Measurements from ENCODE around the gene MRPL36. TPM values are rescaled to one million over a fixed set of nuclear protein-coding genes. Genes with fewer than 3 reads are reported as not detected.

Gene MRPL36
- total RNA-seq, 4 donors from 2014 or later = 44.6 to 54.9 (median 49.3) TPM

DNA sequence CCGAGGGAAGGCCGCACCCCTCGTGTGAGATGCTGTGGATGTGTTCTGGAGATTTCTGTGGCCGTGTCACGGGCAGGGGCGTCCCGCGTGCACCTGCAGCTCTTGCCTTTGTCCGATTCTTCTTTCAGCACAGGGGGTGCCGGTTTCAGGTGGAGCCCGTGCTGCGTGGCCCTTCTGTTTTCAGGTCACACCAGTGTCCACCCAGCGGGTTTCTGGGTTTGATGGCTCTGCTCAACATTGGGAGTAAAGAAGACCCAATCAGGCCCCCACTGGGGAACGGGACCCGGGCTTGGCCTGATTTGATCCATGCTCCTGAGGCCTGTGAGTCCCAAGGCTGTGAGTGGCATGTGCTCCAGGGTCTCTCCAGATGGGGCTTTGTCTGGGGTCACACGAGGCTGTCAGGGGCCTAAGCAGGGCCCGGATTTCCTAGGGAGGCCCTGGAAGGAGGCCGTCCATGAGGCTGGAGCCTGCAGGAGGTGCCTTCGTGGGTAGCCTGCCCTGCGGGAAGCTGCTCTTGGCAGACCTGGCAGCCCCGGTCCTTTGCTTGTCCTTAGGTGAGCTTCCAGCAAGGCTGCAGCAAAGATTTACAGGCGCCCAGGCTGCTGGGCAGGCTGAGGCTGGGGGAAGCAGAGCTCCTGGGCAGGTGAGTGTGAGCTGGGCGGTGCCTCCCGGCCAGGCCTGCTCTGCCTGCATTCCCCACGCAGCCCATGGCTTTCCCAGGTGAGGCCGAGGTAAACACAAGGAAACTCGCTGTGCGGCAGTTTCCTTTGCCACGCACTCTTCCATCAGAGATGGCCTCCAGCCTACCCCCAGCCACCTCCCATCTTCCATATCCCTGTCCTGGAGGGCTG is 12.8 kb downstream of the MRPL36 start:
- Histone ChIP-seq H3K4me1 (peaks cover 0 to 13% (median 8%) of the 10 kb centered on the region in 3 donors), H3K4me3 (no peak overlapping the region), H3K36me3 (no peaks in the 10 kb centered on the region), H3K9me3 (no peaks in the 10 kb centered on the region), H3K27ac (no peak overlapping the region), H3K27me3 (peaks cover 0 to 43% (median 0%) of the 10 kb centered on the region in 4 donors)
- DNase-seq = no peak
- 92 to 95% methylated on average over 18 to 19 of the region's 29 CpGs for WGBS, 2 donors
- intact Hi-C loops (cut with DNase I) = no loop called here
- TF ChIP-seq POLR2A (IDR thresholded peaks at IDR 0.05) = no peak

DNA sequence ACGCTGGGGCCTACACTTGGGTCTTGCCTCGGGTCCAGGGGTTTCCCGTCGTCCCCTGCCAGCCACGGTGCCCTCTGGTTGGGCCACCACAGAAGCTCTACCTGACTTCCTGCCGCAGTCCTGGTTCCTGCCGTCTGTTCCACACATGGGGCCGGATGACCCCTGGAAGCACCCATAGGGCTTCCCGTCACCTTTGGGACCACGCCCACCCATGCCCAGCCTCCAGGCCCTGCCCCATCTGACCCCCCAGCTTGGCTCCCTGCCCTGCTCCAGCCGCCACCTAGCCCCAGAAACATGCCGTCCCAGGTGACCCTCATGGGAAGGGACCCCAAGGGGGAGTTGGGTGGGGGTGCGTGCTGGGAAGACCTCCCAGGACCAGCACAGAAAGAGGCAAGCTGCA is 13.7 kb downstream of the MRPL36 start:
- 72 to 99% methylated on average over 4 to 8 of the region's 13 CpGs for WGBS, 2 donors
- no peak for TF ChIP-seq POLR2A (IDR thresholded peaks at IDR 0.05)
- TF ChIP-seq, protein P1, sequence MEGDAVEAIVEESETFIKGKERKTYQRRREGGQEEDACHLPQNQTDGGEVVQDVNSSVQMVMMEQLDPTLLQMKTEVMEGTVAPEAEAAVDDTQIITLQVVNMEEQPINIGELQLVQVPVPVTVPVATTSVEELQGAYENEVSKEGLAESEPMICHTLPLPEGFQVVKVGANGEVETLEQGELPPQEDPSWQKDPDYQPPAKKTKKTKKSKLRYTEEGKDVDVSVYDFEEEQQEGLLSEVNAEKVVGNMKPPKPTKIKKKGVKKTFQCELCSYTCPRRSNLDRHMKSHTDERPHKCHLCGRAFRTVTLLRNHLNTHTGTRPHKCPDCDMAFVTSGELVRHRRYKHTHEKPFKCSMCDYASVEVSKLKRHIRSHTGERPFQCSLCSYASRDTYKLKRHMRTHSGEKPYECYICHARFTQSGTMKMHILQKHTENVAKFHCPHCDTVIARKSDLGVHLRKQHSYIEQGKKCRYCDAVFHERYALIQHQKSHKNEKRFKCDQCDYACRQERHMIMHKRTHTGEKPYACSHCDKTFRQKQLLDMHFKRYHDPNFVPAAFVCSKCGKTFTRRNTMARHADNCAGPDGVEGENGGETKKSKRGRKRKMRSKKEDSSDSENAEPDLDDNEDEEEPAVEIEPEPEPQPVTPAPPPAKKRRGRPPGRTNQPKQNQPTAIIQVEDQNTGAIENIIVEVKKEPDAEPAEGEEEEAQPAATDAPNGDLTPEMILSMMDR (IDR thresholded peaks at IDR 0.05) = no peak
- Histone ChIP-seq H3K9me3 (no peaks in the 10 kb centered on the region), H3K4me3 (no peak overlapping the region), H3K27me3 (peaks cover 0 to 43% (median 0%) of the 10 kb centered on the region in 4 donors), H3K36me3 (no peaks in the 10 kb centered on the region), H3K4me1 (peaks cover 0 to 13% (median 8%) of the 10 kb centered on the region in 3 donors), H3K27ac (no peak overlapping the region)
- no peak for DNase-seq
- intact Hi-C loops (cut with DNase I) = no loop called here

DNA sequence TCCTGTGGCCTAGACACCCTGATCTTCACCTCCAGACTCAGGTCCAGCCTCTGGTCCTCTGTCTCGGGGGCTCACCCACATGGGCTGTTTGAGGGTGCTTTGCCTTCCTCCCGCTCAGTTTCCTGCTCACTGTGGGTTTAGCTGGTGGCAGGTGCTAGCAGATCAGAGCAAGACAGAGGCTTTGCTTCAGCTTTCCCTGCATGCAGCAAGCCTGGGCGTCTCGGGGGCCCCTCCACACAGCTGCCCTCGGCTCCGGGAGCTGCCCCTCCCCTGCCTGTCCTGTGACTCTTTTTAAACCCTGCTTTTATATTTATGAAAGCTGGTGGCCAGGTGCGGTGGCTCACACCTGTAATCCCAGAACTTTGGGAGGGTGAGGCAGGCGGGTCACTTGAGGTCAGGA is 14.6 kb downstream of the MRPL36 start:
- H3K27me3 ChIP-seq = peaks cover 0 to 43% (median 0%) of the 10 kb centered on the region in 4 donors

GRCh38 chr5:1784197-1785050 is 15.2 kb downstream of the MRPL36 start:
- no peak for DNase-seq
- H3K9me3 ChIP-seq = no peaks in the 10 kb centered on the region
- no peak overlapping the region for H3K27ac ChIP-seq
- H3K27me3 ChIP-seq = peaks cover 0 to 43% (median 0%) of the 10 kb centered on the region in 4 donors
- TF ChIP-seq, protein P1 (IDR thresholded peaks at IDR 0.05) = no peak
- TF ChIP-seq POLR2A (IDR thresholded peaks at IDR 0.05) = no peak
- WGBS, 2 donors = 87 to 90% methylated on average over 13 to 15 of the region's 20 CpGs
- no peaks in the 10 kb centered on the region for H3K36me3 ChIP-seq
- H3K4me1 ChIP-seq = peaks cover 0 to 1% (median under 1%) of the 10 kb centered on the region in 3 donors
- intact Hi-C loops (cut with DNase I) = no loop called here
- no peak overlapping the region for H3K4me3 ChIP-seq

More for the DNA sequence above, 14.6 kb downstream of the MRPL36 start:
- H3K4me3 ChIP-seq = no peak overlapping the region
- no peak for DNase-seq
- WGBS, 2 donors = 60 to 80% methylated on average over 2 to 3 of the region's 8 CpGs
- H3K4me1 ChIP-seq = peaks cover 0 to 8% (median 5%) of the 10 kb centered on the region in 3 donors
- TF ChIP-seq POLR2A (IDR thresholded peaks at IDR 0.05) = no peak
- TF ChIP-seq, protein P1 (IDR thresholded peaks at IDR 0.05) = no peak
- H3K27ac ChIP-seq = no peak overlapping the region
- intact Hi-C loops (cut with DNase I) = no loop called here
- no peaks in the 10 kb centered on the region for H3K36me3 ChIP-seq
- H3K9me3 ChIP-seq = no peaks in the 10 kb centered on the region

DNA sequence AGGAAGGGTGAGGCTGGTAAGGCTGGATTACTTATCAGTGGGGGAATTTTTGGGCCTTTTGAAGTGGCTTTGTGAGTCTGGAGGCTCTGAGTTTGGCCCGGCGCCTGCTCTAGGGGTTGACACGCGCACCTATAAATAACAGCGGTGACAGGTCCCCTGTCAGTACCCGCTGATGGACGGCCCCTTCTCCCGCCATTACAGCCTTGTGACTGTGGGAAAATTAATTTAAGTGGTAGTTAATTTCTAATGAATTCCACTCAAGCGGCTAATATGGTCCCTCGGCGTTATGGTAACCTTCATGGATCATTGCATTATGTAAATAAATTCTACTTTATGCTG is 16.5 kb downstream of the MRPL36 start:
- no peak for DNase-seq
- peaks cover 0 to 44% (median 0%) of the 10 kb centered on the region in 4 donors for H3K27me3 ChIP-seq
- TF ChIP-seq POLR2A (IDR thresholded peaks at IDR 0.05) = no peak
- TF ChIP-seq, protein P1 (IDR thresholded peaks at IDR 0.05) = no peak

More for the DNA sequence above, 16.5 kb downstream of the MRPL36 start:
- no peaks in the 10 kb centered on the region for H3K9me3 ChIP-seq
- H3K4me3 ChIP-seq = no peak overlapping the region
- H3K4me1 ChIP-seq = no peaks in the 10 kb centered on the region
- H3K36me3 ChIP-seq = no peaks in the 10 kb centered on the region
- intact Hi-C loops (cut with DNase I) = no loop called here
- no peak overlapping the region for H3K27ac ChIP-seq
- 34% methylated on average over 11 of the region's 11 CpGs for WGBS, 2 donors
